Stimulated activated CD4-positive, alpha-beta T cell treated with anti-CD3 and anti-CD28 coated beads, TNF-alpha, amount 100 ng/mL, for 48 hours (primary cell): Measurements from ENCODE around the gene AZU1.

Experiments used
- DNase-seq, 3 donors: peaks; one replicate each; pipeline ENCODE4 v3.0.0-alpha.2; 2020; ENCODE audit warnings: low read depth in 3 of 3

Gene AZU1

GRCh38 chr19:797528-798414 lies 29.9 kb upstream of the AZU1 start:
- peak; percentile 83 to 85 (median 84) for DNase-seq

GRCh38 chr19:798415-799075 lies 29.1 kb upstream of the AZU1 start:
- DNase-seq, result no peak

GRCh38 chr19:799076-799881 lies 28.4 kb upstream of the AZU1 start:
- no peak for DNase-seq

GRCh38 chr19:800360-801029 lies 27.1 kb upstream of the AZU1 start:
- DNase-seq, result no peak

GRCh38 chr19:801030-801860 lies 26.4 kb upstream of the AZU1 start:
- DNase-seq, result no peak

- DNase-seq, result no peak
Measured at GRCh38 chr19:801861-802497, 25.7 kb upstream of the AZU1 start.

GRCh38 chr19:802498-803098 lies 25.0 kb upstream of the AZU1 start:
- no peak for DNase-seq

GRCh38 chr19:803099-803561 lies 24.5 kb upstream of the AZU1 start:
- no peak for DNase-seq

- DNase-seq, result no peak
Measured at GRCh38 chr19:803686-804418, 23.8 kb upstream of the AZU1 start.

GRCh38 chr19:804419-805165 lies 23.0 kb upstream of the AZU1 start:
- no peak for DNase-seq

GRCh38 chr19:805166-805551 lies 22.5 kb upstream of the AZU1 start:
- DNase-seq, result no peak

- DNase-seq, result no peak
Measured at GRCh38 chr19:805600-806550, 21.8 kb upstream of the AZU1 start.

GRCh38 chr19:806815-807421 lies 20.7 kb upstream of the AZU1 start:
- no peak for DNase-seq

- no peak for DNase-seq
Measured at GRCh38 chr19:807627-808422, 19.8 kb upstream of the AZU1 start.

- DNase-seq, result no peak
Measured at GRCh38 chr19:808423-808775, 19.2 kb upstream of the AZU1 start.
